ENCODE measurements around the gene TYW1B.
"Not testable (repeated sequence)": the region's sequence is repeated elsewhere in the genome, so short reads cannot be mapped to it uniquely, and the experiment has no call there.

TYW1B gene

DNA sequence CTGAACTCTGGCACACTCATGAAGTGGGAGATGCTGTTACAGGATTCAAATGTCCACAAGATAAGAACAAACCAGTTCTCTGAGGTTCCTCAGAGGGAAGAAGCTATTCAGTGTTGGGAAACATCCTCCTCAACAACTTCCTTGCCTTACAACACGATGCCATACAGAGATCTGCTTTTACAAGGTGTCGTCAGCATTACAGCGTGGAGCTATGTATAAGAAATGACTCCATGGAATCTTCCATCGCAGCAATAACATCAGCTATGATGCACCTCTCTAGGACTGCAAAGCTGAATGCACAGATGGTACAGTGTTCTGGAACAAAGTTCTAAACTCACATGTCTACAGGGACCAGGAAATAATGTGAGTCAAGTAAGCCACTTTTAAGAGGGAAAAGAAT, 122.3 kb downstream of the TYW1B start:
- not testable (repeated sequence) for DNase-seq (ENCODE audit: low read depth in 2 of 3, low spot score in 2 of 3)

- no peak for DNase-seq (ENCODE audit: low read depth in 2 of 3, low spot score in 2 of 3)
These were observed 123.1 kb downstream of the TYW1B start for GRCh38 chr7:72704894-72705293.

- not testable (repeated sequence) for DNase-seq (ENCODE audit: low read depth in 2 of 3, low spot score in 2 of 3)
These were observed 127.5 kb downstream of the TYW1B start for GRCh38 chr7:72700548-72700947.

DNA sequence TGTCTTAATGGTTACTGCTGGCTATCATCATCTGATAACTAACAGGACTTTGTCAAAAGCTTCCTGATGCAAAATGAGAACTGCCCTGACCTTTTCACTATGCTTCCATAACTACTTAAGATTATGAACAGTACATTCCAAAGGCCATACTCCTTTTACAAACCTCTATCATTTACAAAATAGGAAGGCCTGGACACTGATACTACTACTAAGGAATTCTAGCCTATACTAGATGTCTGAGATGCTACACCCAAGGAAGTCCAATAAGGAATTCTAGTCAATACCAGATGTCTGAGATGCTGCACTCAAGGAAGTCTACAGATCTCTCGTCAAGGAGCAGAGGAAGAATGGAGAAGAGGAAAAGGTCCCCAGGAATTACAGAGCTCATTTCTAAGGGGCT, 130.9 kb downstream of the TYW1B start:
- not testable (repeated sequence) for DNase-seq (ENCODE audit: low read depth in 2 of 3, low spot score in 2 of 3)

DNA sequence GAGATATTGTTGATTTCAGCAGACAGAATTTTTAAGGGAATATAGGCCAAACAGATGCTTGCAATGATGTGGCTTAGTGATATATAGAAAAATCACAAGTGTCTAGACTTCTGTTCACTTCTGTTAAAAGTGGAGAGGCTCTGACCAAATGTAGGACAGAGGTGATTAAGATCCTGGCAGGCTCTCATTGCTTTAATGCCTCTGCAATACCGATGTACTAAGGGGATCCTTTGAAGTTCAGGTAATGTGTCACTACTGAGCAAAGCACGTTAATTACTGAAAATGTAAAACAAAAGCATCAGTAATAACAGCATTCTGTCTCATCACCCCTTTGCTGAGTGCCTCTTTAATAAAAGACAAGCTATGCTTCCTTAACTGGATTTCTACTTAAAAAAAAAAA, 131.4 kb downstream of the TYW1B start:
- not testable (repeated sequence) for DNase-seq (ENCODE audit: low read depth in 2 of 3, low spot score in 2 of 3)

- not testable (repeated sequence) for DNase-seq (ENCODE audit: low read depth in 2 of 3, low spot score in 2 of 3)
These were observed 132.5 kb downstream of the TYW1B start for GRCh38 chr7:72695482-72695881.

DNA sequence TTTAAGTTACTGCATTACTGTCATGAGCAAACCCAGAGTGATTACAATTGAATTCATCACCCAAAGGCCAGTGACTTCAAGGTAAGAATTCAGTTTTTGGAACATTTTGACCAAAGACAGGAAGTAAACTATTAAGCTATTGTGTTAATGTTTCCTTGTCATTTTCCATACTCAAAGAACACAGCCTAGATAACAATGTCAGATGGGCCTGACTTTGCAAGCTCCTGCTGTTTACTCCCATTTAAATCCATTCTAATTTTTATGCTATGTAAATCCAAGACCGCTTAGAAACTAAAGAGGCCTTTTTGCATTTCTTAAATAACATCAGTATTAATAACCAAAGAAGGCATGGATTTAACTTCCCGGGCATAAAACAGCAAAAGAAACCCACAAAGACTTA, 136.6 kb downstream of the TYW1B start:
- DNase-seq (ENCODE audit: low read depth in 2 of 3, low spot score in 2 of 3): not testable (repeated sequence)

DNA sequence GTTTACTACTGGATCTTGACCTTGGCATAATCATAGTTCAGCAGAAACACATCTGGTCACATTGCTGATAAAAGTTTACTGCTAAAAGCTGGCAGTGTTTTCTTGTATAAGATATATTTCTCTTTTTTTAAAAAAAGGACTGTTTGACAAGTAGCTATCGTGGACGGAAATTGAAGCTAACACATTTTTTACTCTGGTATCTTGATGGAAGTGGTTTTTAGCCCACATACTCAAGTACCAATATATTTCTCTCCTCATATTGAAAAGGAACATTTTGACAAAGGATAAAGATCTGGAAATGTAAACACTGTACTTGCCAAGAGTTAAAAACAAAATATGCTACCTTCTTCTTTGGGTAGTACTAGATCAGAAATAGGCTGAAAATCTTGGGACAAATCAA, 137.8 kb downstream of the TYW1B start:
- not testable (repeated sequence) for DNase-seq (ENCODE audit: low read depth in 2 of 3, low spot score in 2 of 3)

DNA sequence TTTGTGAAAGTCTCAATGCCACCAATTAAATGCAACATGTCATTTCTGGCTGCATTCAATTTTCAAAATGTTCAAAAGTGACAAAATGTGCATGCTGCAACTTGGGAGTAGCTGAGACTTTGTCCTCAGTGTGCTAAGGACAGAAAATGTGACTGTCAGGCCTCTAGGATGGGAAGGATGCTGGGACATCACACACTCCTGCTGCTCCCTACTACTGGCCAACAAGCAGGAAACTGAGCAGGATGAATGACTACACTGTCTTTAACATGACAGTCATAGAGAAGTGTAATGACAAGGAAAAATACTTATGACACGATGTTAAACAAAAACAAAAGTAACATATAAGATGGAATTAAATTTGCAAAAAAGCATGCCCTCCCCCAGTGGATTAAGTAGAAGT, 138.7 kb downstream of the TYW1B start:
- not testable (repeated sequence) for DNase-seq (ENCODE audit: low read depth in 2 of 3, low spot score in 2 of 3)

- DNase-seq (ENCODE audit: low read depth in 2 of 3, low spot score in 2 of 3): not testable (repeated sequence)
These were observed 146.8 kb downstream of the TYW1B start for GRCh38 chr7:72681211-72681610.

- not testable (repeated sequence) for DNase-seq (ENCODE audit: low read depth in 2 of 3, low spot score in 2 of 3)
These were observed 151.1 kb downstream of the TYW1B start for GRCh38 chr7:72676880-72677279.

DNA sequence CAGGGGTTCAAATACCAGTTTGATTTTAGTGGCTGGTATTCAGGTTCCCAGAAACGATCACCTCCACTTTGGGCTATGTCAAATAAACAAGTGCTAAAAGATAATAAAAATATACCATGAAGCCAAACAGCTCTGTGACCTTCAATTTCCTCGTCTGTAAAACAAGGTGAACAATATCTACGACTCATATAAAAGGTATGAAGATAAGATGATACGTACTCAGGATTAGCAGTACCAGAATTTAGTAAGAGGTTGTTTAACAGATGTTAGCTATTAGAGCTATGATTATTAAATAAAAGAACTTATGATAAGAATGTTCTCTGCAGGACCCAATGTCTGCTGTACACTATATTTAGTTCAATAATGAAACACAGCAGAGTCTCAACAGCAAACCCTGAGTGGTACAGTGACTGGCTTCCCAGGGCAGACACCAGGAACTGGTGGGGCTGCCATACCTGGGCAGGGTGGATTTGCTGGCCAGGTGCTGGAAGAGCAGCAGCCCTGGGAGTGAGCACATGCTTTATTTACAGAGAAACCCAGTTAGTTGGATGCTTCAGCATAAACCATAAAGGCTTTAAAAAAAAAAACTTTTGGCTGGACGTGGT, 151.8 kb downstream of the TYW1B start:
- DNase-seq (ENCODE audit: low read depth in 2 of 3, low spot score in 2 of 3): not testable (repeated sequence)

- DNase-seq (ENCODE audit: low read depth in 2 of 3, low spot score in 2 of 3): not testable (repeated sequence)
These were observed 152.3 kb downstream of the TYW1B start for GRCh38 chr7:72675686-72676085.

DNA sequence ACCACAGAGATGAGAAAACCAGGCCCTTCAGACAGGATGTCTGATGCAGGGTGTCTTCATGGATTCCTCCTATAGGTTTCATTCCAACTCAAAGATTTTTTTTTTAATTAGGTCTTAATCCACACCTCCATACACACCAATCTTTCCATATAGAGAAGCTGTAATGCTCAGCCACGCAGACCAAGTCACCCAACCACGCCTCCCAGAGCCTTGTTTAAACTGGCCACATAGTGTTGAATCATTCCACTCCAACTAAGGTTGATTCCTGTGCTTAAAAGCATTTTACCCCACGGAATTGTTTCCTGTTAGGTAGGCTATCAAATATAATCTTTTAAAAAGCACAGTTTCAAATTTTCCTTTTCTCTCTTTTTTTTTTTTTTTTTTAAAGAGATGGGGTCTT, 153.6 kb downstream of the TYW1B start:
- DNase-seq (ENCODE audit: low read depth in 2 of 3, low spot score in 2 of 3): no peak

- DNase-seq (ENCODE audit: low read depth in 2 of 3, low spot score in 2 of 3): not testable (repeated sequence)
These were observed 157.2 kb downstream of the TYW1B start for GRCh38 chr7:72670850-72671249.

DNA sequence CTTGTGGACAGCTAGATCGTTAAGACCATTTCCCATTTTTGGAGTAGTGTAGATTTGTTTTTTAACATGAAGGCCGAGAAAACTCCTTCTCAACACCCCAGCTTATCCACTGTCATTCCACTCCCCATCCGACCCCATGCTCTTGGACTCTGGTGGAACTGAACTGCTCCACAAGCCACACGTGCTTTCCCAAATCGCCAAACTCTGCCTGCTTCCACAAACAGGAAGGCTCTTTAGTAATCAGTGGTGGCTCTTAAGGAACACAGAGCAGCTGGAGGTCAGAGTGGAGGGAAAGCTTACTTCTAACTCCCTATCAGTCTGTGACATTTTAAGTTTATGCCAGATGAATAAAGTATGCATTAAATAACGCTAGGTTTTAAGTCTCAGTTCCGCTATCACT, 159.6 kb downstream of the TYW1B start:
- not testable (repeated sequence) for DNase-seq (ENCODE audit: low read depth in 2 of 3, low spot score in 2 of 3)

- DNase-seq (ENCODE audit: low read depth in 2 of 3, low spot score in 2 of 3): not testable (repeated sequence)
These were observed 161.0 kb downstream of the TYW1B start for GRCh38 chr7:72667049-72667448.

DNA sequence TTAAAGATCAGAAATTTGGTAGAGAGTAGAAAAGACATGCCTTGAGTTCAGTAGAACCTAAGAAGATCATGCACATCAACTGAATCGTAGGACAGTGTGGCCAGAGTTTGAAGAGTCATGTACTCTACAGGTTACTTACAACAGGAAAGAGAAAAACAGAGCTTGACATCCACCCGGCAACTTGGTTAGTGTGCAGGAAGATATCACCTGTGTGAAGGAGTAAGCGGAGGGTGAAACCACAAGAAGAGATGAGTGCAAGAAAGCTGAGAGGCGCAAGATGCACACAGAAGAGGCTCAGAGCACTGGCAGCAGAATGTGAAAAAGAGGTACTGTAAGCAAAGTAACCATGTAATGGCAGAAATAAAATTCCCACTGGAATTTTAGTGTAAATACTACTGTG, 179.4 kb downstream of the TYW1B start:
- not testable (repeated sequence) for DNase-seq (ENCODE audit: low read depth in 2 of 3, low spot score in 2 of 3)

DNA sequence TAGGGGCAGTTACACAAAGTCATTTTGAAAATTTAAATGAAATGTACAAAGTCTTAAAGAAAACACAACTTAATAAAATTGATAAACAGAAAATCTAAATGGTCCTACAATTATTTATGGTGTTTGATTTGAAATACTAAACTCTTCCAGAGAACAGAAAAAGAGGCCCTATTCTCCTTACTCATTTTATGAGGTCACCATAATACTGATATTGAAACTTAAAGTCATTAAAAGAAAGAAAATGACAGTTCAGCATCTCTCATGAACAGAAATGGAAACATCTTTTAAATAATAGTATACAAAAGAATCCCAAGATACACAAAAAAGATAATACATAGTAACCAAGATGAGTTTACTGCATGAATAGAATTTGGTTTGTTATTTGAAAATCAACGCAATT, 184.3 kb downstream of the TYW1B start:
- not testable (repeated sequence) for DNase-seq (ENCODE audit: low read depth in 2 of 3, low spot score in 2 of 3)

DNA sequence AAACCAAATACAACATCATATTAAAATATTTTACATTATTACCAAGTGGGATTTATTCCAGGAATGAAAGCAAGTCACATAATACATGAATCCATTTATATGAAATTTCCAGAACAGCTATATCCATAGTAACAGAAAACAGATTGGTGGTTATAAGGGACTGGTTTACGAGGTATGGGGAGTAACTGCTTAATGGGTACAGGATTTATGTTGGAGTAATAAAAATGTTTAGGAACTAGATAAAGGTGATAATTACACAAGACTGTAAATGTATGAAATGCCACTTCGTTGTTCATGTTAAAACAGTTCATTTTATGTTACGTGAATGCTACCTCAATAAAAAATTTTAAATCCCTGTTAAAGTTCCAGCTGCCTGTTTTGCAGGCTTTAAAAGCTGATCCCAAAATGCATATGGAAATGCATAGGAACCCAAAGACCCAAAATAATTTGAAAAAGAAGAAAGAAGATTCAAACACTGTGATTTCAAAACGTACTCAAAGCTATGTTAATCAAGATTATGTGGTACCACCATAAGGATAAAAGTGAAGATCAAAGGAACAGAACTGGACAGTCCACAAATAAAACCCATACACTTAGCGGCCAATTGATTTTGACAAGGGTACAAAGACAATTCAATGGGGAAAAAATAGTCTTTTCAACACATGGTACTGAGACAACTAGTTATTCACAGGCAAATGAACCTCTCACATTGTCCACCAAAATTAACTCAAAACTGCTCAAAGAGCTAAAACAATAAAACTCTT, 186.3 kb downstream of the TYW1B start:
- DNase-seq (ENCODE audit: low read depth in 2 of 3, low spot score in 2 of 3): not testable (repeated sequence)

DNA sequence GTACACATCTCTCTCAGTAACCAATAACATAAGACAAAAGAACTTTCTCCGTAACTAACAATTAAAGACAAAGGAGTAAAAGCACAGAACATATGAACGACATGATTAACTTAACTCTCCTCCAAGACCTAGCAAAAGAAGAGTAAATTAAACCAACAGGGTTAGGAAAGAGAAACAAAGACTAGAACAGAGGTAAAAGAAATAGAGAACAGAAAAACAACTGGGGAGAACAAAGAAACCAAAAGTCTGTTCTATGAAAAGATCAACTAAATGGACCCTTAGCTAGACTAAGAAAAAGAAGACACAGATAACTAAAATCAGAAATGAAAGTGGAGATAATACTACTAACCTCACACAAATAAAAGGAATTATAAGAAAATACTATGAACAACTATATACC, 187.3 kb downstream of the TYW1B start:
- DNase-seq (ENCODE audit: low read depth in 2 of 3, low spot score in 2 of 3): not testable (repeated sequence)

DNA sequence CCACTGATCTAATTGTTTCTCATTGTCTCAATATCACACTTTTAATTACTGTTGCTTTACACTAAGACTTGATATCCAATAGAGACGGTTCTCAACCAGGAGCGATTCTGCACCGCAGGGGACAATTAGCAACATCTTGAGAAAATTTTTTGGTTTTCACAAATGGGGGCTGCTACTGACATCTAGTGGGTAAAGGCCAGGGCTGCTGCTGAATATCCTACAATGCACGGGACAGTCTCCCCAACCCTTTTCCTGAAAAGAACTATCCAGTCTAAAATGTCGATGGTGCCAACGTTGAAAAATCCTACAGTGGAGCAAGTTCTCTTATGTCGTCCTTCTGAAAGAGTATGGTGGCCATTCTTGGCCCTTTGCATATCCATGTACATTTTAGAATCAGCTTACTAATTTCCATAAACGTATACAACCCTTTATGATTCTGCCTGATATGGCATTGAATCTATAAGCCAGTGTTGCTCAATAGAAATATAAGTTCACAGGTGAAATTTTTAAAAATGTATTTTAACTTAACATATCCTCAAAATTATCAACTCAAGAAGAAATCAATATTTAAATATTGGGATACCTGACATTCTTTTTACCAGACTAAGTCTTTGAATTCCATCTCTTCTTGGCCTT, 192.6 kb downstream of the TYW1B start:
- DNase-seq (ENCODE audit: low read depth in 2 of 3, low spot score in 2 of 3): not testable (repeated sequence)

All from activated CD8-positive, alpha-beta memory T cell treated with anti-CD3 and anti-CD28 coated beads for 48 hours (primary cell).